ENCODE data around the gene WDR27. TPM values are rescaled to one million over a fixed set of nuclear protein-coding genes. Genes with fewer than 3 reads are reported as not detected.

WDR27 gene
- total RNA-seq, 3 donors from 2014 or later (not counting 1 experiment from before 2014, with no cell fraction given), result 12.7 to 31.0 (median 25.3) TPM

- no peaks in the 10 kb centered on the region for H3K9me3 ChIP-seq (ENCODE audit: control insufficient read depth, insufficient read depth, low read length)
- H3K27me3 Mint-ChIP-seq (ENCODE audit: low read depth in 2 of 2), result peaks cover 15 to 55% of the 10 kb centered on the region in 2 donors
- no peak overlapping the region for H3K4me3 Mint-ChIP-seq
- no peak for TF ChIP-seq CTCF (IDR thresholded peaks at IDR 0.05)
- H3K27me3 ChIP-seq (ENCODE audit: control insufficient read depth, insufficient read depth, low read length), result no peaks in the 10 kb centered on the region
- no peaks in the 10 kb centered on the region for H3K4me1 Mint-ChIP-seq
- H3K36me3 Mint-ChIP-seq, result peaks cover 11% of the 10 kb centered on the region
- H3K27ac ChIP-seq (ENCODE audit: low read length), result no peak overlapping the region
- ATAC-seq (no peak), DNase-seq (no peak)
- intact Hi-C loops (cut with micrococcal nuclease), result no loop called here
- no peak overlapping the region for H3K27ac Mint-ChIP-seq
- peaks cover 1 to 2% of the 10 kb centered on the region in 2 donors for H3K9me3 Mint-ChIP-seq
- H3K4me1 ChIP-seq (ENCODE audit: control insufficient read depth, insufficient read depth, low read length), result no peaks in the 10 kb centered on the region
- 39% methylated on average over 4 of the region's 4 CpGs for WGBS (ENCODE audit: insufficient coverage)
- H3K4me3 ChIP-seq (ENCODE audit: low read length), result no peak overlapping the region
- H3K36me3 ChIP-seq (ENCODE audit: control insufficient read depth, insufficient read depth, low read length), result no peaks in the 10 kb centered on the region
These were observed 292.0 kb downstream of the WDR27 start for GRCh38 chr6:169409742-169410312.

- ATAC-seq, result no peak
- no peaks in the 10 kb centered on the region for H3K36me3 Mint-ChIP-seq
- WGBS (ENCODE audit: insufficient coverage), result no CpG with 5 or more reads among the region's 5 CpGs
These were observed 294.5 kb downstream of the WDR27 start for GRCh38 chr6:169407325-169407724.

More at GRCh38 chr6:169407325-169407724, 294.5 kb downstream of the WDR27 start:
- Mint-ChIP-seq H3K27me3 (ENCODE audit: low read depth in 2 of 2) (peaks cover 22 to 53% of the 10 kb centered on the region in 2 donors), H3K9me3 (no peaks in the 10 kb centered on the region), H3K4me1 (no peaks in the 10 kb centered on the region), H3K27ac (no peak overlapping the region), H3K4me3 (no peak overlapping the region)
- Histone ChIP-seq H3K36me3 (ENCODE audit: control insufficient read depth, insufficient read depth, low read length) (no peaks in the 10 kb centered on the region), H3K4me3 (ENCODE audit: low read length) (no peak overlapping the region), H3K4me1 (ENCODE audit: control insufficient read depth, insufficient read depth, low read length) (no peaks in the 10 kb centered on the region), H3K27ac (ENCODE audit: low read length) (no peak overlapping the region), H3K27me3 (ENCODE audit: control insufficient read depth, insufficient read depth, low read length) (no peaks in the 10 kb centered on the region), H3K9me3 (ENCODE audit: control insufficient read depth, insufficient read depth, low read length) (no peaks in the 10 kb centered on the region)
- TF ChIP-seq CTCF (IDR thresholded peaks at IDR 0.05), result no peak
- intact Hi-C loops (cut with micrococcal nuclease), result no loop called here
- no peak for DNase-seq

Other genes starting within 250 kb of the WDR27 start
- 10 to 100 TPM; 13.9 to 17.3 (median 16.6) TPM for gene C6orf120, start 97 bp upstream of the WDR27 start, total RNA-seq
- gene PHF10, start 22.5 kb upstream of the WDR27 start, total RNA-seq, result 10 to 100 TPM; 46.5 to 56.5 (median 53.6) TPM
- gene DYNLT2, start 49.5 kb upstream of the WDR27 start, total RNA-seq, result 1 to 10 TPM; 4.0 to 6.8 (median 5.3) TPM
- 10 to 100 TPM; 33.9 to 42.2 (median 36.4) TPM for gene ERMARD, start 49.6 kb upstream of the WDR27 start, total RNA-seq

Measured in natural killer cell (primary cell).